ENCODE measurements around the gene AASS. TPM values are rescaled to one million over a fixed set of nuclear protein-coding genes. Genes with fewer than 3 reads are reported as not detected.

Gene AASS
- total RNA-seq, 4 donors from 2014 or later = 10.1 to 28.5 (median 24.3) TPM

DNA sequence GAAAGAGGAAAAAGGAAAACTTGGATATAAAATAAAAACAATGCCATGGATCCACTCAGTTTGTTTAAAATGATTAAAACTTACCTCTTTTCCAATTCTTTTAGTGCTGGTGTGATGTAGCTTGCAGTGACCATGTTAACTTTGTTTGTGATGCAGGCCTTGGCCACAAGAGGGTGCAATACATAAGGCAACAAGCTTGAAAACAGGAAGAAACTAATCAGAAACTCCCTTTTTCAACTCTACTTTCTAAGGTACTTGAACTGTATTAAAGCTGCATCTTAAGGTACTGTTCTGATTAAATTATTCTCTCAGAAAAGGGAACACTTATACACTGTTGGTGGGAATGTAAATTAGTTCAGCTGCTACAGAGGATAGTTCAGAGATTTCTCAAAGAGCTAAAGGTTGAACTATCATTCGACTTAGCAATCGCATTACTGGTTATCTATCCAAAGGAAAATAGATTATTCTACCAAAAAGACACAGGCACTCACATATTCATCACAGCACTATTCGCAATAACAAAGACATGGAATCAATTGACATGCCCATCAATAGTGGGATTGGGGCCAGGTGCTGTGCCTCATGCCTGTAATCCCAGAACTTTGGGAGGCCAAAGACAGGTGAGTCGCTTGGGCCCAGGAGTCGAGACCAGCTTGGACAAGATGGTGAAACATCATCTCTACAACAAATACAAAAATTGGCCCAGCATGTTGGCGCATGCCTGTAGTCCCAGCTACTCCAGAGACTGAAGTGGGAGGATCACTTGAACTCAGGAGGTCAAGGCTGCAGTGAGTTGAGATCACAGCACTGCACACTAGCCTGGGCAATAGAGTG is 50.9 kb downstream of the AASS start:
- Histone ChIP-seq H3K4me1 (no peaks in the 10 kb centered on the region), H3K4me3 (no peak overlapping the region), H3K27me3 (no peaks in the 10 kb centered on the region), H3K27ac (no peak overlapping the region), H3K9me3 (no peaks in the 10 kb centered on the region), H3K36me3 (peaks cover 0 to 6% (median 0%) of the 10 kb centered on the region in 3 donors)
- no peak for TF ChIP-seq POLR2A (IDR thresholded peaks at IDR 0.05)
- TF ChIP-seq, protein P1, sequence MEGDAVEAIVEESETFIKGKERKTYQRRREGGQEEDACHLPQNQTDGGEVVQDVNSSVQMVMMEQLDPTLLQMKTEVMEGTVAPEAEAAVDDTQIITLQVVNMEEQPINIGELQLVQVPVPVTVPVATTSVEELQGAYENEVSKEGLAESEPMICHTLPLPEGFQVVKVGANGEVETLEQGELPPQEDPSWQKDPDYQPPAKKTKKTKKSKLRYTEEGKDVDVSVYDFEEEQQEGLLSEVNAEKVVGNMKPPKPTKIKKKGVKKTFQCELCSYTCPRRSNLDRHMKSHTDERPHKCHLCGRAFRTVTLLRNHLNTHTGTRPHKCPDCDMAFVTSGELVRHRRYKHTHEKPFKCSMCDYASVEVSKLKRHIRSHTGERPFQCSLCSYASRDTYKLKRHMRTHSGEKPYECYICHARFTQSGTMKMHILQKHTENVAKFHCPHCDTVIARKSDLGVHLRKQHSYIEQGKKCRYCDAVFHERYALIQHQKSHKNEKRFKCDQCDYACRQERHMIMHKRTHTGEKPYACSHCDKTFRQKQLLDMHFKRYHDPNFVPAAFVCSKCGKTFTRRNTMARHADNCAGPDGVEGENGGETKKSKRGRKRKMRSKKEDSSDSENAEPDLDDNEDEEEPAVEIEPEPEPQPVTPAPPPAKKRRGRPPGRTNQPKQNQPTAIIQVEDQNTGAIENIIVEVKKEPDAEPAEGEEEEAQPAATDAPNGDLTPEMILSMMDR (IDR thresholded peaks at IDR 0.05) = peak in 5 of 6 experiments; percentile 7 to 76 (median 72)
- DNase-seq = peak; percentile 53 to 86 (median 57)

DNA sequence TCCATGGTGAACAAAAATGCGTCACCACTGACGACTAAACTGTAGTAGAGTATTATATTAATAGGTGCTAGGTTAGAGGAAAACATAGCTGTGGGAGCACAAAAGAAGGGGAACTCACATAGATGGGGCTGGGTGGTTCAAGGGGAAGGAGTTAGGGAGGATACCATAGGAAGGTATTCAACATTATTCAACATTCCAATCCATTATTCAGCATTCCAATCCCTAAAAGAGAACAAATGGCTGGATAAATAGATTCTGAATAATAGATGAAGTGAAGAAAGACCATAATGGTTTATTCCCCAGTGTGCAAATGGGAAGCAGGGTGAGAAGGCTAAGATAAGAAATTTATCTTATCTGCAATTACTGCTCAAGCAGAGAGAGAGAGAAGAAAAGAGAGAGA is 61.4 kb downstream of the AASS start:
- H3K4me1 ChIP-seq = no peaks in the 10 kb centered on the region
- H3K4me3 ChIP-seq = no peak overlapping the region
- H3K9me3 ChIP-seq = no peaks in the 10 kb centered on the region
- TF ChIP-seq, protein P1 (IDR thresholded peaks at IDR 0.05) = no peak
- no peak for TF ChIP-seq POLR2A (IDR thresholded peaks at IDR 0.05)
- no peak for DNase-seq
- no peaks in the 10 kb centered on the region for H3K27me3 ChIP-seq
- peaks cover 0 to 29% (median 0%) of the 10 kb centered on the region in 3 donors for H3K36me3 ChIP-seq
- no peak overlapping the region for H3K27ac ChIP-seq

DNA sequence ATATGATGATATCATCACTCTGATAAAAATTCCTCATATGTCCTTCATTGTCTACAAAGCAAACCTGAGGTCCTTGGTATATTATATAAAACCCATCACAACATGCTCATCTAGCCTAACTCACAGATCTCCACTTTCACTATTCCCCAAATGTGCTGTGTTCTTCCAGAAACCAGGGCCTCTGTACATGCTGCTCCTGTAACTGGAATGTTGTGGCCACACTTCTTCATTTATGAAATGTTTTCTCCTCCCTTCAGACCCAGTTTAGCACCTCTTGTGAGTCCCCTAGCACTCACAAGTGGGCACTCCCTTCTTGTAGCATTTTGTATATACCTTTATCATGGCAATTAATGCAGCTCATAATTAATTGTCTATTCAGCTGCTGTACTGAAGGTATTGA is 61.9 kb downstream of the AASS start:
- no peak overlapping the region for H3K4me3 ChIP-seq
- no peaks in the 10 kb centered on the region for H3K27me3 ChIP-seq
- H3K27ac ChIP-seq = no peak overlapping the region
- H3K36me3 ChIP-seq = peaks cover 0 to 34% (median 0%) of the 10 kb centered on the region in 3 donors
- no peak for DNase-seq
- TF ChIP-seq POLR2A (IDR thresholded peaks at IDR 0.05) = no peak
- TF ChIP-seq, protein P1 (IDR thresholded peaks at IDR 0.05) = no peak
- no peaks in the 10 kb centered on the region for H3K9me3 ChIP-seq
- no peaks in the 10 kb centered on the region for H3K4me1 ChIP-seq

DNA sequence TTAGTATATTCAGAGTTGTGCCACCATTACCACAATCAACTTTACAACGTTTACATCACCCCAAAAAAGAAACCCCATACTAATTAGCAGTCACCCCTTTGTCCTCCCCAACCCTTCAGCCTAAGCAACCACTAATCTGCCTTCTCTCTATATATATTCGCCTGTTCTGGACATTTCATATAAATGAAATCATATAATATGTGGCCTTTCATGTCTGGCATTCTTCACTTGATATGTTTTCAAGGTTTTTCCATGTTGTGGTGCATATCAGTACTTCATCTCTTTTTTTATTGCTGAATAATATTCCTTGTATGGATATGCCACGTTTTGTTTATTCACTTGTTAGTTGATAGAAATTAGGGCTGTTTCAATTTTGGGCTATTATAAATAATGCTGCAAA is 70.4 kb downstream of the AASS start:
- H3K27me3 ChIP-seq = no peaks in the 10 kb centered on the region
- no peaks in the 10 kb centered on the region for H3K9me3 ChIP-seq
- H3K36me3 ChIP-seq = peaks cover 0 to 19% (median 0%) of the 10 kb centered on the region in 3 donors
- no peak overlapping the region for H3K27ac ChIP-seq
- H3K4me3 ChIP-seq = no peak overlapping the region
- H3K4me1 ChIP-seq = no peaks in the 10 kb centered on the region
- DNase-seq = no peak
- TF ChIP-seq, protein P1 (IDR thresholded peaks at IDR 0.05) = no peak
- TF ChIP-seq POLR2A (IDR thresholded peaks at IDR 0.05) = no peak

DNA sequence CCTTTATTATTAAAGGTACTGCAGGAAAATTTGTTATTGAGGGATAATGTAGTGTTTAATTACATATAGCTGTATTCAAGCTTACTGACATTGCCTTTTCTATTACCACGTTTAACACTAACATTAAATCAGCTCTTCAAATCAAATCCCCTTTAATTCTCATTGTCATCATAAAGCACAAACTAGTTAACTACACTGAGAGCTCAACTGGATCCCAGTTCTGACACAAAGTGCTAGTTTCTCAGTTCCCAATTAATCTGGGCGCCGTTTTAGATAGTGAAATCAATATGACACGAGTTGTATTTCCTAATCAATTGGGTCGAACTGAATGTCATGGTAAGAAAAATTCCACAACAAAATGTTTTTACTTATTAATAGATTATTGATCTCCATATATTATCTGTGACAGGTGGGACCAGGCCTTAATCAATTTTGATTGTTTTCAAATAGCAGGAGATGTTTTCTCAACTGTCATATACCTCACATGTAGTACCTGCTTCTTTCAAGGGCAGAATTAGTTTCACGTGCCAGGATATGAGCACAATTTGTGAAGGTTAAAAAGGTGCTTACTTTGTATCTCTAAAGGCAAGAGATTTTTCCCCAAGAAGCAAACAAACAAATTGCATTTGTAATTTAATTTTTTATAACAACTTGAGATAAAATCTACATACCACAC is 71.0 kb downstream of the AASS start:
- no peak overlapping the region for H3K27ac ChIP-seq
- DNase-seq = no peak
- no peaks in the 10 kb centered on the region for H3K4me1 ChIP-seq
- no peaks in the 10 kb centered on the region for H3K27me3 ChIP-seq
- no peak overlapping the region for H3K4me3 ChIP-seq
- peaks cover 0 to 16% (median 0%) of the 10 kb centered on the region in 3 donors for H3K36me3 ChIP-seq
- TF ChIP-seq POLR2A (IDR thresholded peaks at IDR 0.05) = no peak
- TF ChIP-seq, protein P1 (IDR thresholded peaks at IDR 0.05) = no peak
- H3K9me3 ChIP-seq = no peaks in the 10 kb centered on the region
